GM19023 (cell line): ENCODE data around the gene DUSP3.

Experiments used
- ATAC-seq: cut with Tn5 transposase; IDR thresholded peaks from one replicate; pipeline ENCODE4 v1.9.1; 2021; ENCODE audit warnings: mild to moderate bottlenecking, moderate library complexity; ENCODE audit not compliant: unreplicated experiment

DUSP3 gene

DNA sequence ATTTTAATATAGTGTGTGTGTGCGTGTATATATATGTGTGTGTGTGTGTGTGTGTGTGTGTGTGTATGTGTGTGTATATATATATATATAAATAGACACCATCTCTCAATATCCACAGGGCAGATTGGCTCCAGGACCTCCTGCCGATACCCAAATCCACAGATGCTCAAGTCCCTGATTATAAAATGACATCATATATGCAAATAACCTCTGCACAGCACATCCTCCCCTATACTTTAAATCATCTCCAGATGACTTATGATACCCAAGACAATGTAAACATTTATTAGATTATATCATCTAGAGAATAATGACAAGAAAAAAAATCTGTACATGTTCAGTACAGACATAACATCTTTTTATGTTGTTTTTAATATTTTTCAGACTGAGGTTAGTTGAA is 7.8 kb downstream of the DUSP3 start:
- ATAC-seq = no peak

- ATAC-seq = no peak
These were observed 8.9 kb downstream of the DUSP3 start for GRCh38 chr17:43769859-43770258.

DNA sequence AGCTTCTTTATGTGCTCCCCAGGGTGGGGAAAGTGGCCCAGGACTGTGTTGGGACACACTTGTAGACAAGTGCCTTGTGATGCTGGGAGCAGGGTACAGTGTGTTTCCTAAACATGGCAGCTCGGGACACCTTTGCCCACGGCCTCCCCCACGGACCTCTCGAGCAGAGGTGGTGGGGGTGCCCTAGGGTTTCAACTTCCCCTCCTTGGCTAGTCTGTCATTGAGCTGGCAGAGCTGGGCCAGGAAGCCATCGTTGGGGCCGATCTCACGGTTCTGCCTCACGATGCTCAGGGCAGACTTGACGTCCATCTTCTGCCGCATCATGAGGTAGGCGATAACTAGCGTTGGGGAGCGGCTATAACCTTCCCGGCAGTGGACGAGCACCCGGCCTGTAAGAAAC is 9.4 kb downstream of the DUSP3 start:
- no peak for ATAC-seq

DNA sequence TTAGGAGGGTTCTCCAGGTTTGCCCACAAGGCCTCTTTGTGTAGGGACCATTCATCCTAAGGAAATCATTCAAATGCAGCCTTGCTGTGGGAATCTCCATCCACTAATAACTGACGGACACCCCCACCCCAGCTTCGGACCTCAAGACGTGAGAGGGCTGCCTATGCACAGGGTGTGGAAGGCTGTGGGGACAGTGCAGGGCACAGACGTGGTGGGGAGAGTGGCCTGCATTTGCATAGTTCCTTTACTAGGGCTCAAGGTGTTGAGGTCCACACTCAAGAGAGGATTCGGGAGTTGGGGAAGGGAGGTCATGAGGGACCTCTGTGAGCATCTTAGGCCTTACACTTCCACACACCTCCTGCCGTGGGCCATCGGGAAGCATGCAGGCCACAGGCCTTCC is 9.8 kb downstream of the DUSP3 start:
- no peak for ATAC-seq

- ATAC-seq = no peak
These were observed 10.4 kb downstream of the DUSP3 start for GRCh38 chr17:43768382-43768781.

- ATAC-seq = no peak
These were observed 11.1 kb downstream of the DUSP3 start for GRCh38 chr17:43767713-43768059.

DNA sequence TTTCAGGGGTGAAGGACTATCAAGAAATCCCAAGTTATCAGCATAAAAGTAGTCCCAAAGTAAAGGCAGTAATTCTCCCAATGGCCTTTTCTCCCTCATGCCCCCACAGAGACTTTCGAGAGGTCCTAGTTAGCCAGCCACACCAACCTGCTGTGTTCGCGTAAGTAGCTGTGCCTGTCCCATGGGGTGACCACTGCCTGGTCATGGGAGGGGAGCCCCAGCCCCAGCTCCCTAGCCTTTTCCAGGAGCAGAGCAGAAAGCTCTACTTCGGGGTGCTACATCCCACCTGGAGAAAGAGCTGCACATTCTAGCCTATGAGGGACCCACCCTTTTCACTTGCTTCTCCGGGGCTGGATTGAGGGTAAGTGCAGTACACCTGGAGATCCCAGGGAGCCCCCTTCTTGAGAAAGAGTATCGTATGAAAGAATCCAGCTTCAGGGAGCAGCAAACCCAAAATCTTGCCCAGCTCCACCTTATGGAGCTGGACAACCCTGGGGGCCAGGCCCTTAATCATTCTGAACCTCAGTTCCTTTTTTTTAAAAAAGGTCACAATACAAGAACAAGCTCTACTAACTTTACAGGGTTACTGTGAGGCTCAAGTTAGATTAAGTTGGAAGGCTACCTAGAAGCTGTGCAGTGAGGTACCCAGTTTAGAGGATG is 11.6 kb downstream of the DUSP3 start:
- ATAC-seq = no peak

GRCh38 chr17:43766413-43767052 is 12.2 kb downstream of the DUSP3 start:
- no peak for ATAC-seq

GRCh38 chr17:43760254-43760852 is 18.4 kb downstream of the DUSP3 start:
- ATAC-seq = no peak

DNA sequence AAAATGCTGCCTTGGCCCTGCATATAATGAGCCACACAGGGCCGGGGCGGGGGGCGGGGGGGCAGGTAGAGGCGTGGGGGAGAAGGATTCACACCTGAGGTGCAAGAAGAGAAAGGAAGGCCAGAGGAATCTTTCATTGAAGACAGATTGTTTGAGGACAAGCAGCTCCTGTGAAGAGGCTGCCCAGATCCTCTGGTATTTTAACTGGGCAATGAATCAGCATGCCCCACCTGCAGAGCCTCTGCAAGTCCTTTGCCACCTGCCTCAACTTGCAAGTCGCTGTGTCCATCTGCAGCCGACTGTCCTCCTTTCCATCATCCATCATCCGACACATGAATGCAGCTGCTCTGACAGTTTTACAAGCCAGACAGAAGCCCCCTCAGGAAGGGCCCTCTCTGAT is 18.9 kb downstream of the DUSP3 start:
- ATAC-seq = no peak

DNA sequence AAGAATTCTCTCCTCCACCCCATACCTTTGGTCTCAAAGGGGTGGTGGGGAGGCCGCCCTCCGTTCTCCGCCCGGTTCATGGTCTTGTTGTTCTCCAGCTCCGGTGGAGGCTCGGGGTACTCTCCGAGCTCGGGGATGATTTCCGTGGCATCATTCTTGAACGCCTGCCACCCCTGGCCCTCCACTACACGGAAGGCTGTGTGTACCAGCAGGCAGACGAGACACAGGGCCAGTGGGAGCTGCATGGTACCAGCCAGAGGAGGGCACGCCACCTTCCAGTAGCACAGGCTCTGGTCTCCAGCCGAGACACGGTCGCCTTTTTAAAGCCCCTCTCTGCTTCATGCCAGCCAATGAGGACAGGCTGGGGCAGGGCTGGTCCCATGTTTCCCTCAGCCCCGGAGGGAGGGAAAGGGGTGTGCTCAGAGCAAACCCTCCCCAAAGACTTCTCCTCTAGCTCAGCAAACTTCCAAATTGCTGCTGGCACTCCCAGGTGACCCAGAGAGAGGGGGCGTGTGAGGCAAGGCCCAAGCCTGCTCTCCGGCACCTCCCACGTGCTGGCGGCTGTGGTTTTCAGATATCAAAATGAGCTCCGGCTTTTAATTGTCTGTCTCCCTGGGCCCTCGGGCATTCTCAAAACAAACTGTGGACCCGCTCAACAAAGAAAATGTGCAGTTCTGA is 20.1 kb downstream of the DUSP3 start, which contains the start of gene SOST:
SOST (minus strand) TSS at position 295 of the 678 bp plus-strand sequence; CDS start at position 245, 50 bp downstream.
- ATAC-seq = no peak

- no peak for ATAC-seq
These were observed 20.7 kb downstream of the DUSP3 start for GRCh38 chr17:43758086-43758485.

GRCh38 chr17:43757171-43757660 is 21.6 kb downstream of the DUSP3 start:
- ATAC-seq = no peak

GRCh38 chr17:43756201-43756600 is 22.6 kb downstream of the DUSP3 start:
- ATAC-seq = no peak

DNA sequence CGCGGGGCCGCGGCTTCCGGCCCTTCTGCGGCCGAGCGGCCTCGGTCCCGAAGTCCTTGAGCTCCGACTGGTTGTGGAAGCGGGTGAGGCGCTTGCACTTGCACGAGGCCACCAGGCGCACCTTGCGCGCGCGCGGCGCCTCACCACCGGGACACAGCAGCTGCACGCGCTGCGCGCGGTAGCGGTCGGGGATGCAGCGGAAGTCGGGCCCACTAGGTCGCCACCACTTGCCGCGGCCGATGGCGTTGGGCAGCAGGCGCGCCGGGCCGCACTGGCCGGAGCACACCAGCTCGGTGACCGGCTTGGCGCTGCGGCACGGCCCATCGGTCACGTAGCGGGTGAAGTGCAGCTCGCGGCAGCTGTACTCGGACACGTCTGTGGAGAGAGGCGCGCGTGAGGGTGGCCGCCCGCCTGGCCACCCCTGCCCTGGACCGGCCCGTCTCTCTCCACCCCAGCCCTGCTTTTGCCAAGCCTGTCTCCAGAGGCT is 23.3 kb downstream of the DUSP3 start:
- no peak for ATAC-seq

DNA sequence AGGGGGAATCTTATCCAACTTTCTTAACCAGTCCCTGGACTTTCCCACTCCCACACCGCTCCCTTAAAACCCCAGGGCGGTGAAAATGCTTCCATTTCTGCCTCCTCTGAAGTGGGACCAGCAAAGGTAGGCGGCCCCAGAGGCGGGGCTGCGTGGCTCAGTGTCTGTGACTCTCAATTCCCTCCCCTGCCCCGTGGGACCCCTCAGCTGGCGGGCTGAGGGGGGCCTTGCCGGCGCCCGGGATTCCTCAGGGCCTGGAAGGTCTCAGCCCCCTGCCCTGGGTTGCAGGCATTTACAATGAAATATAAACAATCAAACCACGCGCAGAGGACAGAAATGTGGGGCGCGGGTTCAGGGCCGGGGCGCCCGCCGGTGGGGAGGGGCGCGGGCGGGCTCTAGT is 23.8 kb downstream of the DUSP3 start:
- ATAC-seq = no peak

DNA sequence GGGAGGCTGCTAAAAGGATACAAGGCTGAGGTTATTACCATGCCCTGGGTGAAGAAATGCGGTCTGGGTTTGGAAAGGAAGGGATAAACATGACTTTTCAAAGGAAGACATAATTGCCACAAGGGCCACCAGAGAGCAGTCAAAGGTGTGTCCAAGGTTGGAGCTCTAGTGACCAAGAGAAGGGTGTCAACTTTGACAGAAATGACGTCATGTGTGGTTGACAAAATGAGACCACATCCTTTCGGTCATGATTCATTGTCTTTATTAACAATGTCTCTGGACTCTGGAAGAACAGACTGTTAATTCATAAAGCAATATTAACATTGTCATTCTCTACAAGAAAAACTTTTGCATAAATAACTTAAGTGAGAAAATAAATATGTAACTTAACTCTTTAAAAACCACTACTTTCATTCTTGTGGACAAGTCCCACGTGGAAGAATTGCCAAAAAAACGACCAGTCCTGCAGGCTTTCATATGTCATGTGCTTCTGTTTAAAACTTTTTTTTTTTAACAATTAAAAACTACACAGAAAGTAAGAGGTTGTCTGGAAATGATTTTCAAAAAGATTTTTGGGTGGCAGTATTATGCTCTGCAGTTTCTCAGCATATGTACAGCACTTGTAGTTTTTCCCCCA is 25.2 kb downstream of the DUSP3 start:
- no peak for ATAC-seq

GRCh38 chr17:43750153-43750552 is 28.6 kb downstream of the DUSP3 start:
- ATAC-seq = no peak

DNA sequence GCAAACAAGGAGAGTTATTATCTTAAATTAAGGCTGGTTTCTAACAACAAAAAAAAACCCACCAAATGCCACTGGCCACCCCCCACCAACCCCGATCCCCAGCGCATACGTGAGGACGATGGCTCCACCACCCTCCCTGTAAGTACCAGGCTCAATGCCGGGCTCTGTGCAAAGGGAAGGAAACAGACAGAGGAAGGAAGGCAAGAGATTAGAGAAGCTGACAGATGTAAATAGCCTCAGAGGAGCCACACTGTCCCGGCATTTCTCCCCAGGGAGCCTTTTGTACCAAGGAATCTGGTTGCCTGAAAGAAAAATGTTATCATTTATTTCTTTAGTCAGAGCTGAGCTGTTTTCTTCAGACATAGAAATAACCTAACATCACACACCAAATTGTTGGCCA is 33.2 kb downstream of the DUSP3 start:
- no peak for ATAC-seq

DNA sequence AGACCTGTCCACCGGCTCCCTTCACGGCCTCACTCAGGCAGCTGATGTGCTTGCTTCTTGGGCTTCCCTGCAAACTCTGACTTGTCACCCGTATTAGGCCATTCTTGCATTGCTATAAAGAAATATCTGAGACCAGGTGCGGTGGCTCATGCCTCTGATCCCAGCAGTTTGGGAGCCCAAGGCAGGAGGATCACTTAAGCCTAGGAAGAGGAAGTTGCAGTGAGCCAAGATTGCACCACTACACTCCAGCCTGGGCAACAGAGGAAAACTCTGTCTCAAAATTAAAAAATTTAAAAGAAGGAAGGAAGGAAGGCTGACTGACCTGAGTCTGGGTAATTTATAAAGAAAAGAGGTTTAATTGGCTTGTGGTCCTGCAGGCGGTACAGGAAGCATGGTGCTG is 37.1 kb downstream of the DUSP3 start:
- ATAC-seq = no peak

DNA sequence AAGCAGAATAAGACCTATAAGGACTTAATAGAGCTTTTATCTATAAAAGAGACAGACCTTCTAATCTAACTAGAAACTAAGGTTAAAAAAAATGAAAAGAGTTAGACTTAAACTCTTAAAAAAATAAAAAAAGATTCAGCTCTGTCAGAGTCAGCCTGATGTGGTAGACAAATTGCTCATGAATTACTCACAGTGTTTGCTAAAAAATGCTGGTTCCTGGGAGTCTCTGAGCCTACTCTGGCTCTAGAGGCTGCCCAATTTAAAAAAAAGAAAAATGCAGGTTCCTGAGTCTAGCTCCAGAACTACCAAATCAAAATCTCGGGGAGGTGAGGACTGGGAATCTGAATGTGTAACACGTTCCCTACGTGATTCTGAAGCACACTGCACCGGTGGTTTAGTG is 38.2 kb downstream of the DUSP3 start:
- no peak for ATAC-seq
